GM19025 (cell line): ENCODE results near the gene SYTL2.
A peak's percentile ranks its signal among the peaks of the same experiment; 100 is the strongest.
"Not testable (repeated sequence)": the region's sequence is repeated elsewhere in the genome, so short reads cannot be mapped to it uniquely, and the experiment has no call there.

Source experiments
- ATAC-seq: cut with Tn5 transposase; IDR thresholded peaks from one replicate; pipeline ENCODE4 v1.9.1; 2021; ENCODE audit warnings: mild to moderate bottlenecking, low read depth, moderate library complexity; ENCODE audit not compliant: unreplicated experiment

SYTL2 gene

DNA sequence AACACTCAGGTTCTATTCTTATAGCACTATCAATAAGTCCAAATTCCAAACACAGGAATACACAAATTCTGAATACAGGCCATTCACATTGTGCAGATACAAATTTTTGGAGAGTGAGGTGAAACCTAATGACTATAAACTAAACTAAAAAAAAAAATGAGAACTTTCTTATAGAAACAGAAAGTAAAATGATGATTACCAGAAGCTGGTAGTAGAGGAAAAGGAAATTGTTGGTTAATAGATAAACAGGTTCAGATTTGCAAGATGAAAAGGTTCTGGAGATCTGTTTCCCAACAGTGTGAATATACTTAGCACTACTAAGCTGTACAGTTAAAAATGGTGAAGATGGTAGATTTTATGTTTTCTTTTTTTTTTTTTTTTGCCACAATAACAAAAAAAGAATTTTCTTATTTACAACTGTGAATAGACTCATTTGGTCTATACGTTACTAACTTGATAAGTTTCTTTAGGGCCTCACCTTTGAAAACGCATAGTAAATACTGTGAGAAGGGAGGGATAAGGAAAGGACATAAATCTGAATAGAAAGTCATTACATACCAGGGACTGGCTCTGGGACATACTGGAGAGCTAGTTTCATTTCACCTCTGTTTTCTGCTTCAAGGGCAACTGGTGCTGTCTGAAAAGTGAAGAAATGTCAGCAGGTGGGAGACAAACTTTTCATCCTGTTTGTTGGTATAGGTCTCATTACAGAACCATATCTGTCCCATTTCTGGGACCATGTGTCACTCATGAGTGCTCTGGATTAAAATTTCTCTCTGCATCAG lies 110.8 kb downstream of the SYTL2 start:
- peak; percentile 87 for ATAC-seq

DNA sequence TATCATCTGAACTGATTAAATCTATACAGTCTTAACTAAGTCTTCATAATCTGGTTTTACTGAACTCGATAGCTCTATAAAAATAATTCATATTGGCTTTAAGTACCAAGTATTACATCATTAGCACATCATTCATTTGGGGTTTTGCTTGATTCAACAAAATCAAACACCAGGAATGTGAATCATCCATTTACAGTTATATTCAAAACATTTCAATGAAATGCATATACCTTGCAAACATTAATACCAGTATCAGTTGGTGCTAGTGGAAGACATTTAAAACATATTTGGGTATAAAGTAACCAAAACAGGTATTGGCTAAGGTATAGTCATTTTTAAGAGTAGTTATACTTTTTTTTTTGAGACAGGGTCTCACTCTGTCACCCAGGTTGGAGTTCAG lies 112.7 kb downstream of the SYTL2 start:
- no peak for ATAC-seq

DNA sequence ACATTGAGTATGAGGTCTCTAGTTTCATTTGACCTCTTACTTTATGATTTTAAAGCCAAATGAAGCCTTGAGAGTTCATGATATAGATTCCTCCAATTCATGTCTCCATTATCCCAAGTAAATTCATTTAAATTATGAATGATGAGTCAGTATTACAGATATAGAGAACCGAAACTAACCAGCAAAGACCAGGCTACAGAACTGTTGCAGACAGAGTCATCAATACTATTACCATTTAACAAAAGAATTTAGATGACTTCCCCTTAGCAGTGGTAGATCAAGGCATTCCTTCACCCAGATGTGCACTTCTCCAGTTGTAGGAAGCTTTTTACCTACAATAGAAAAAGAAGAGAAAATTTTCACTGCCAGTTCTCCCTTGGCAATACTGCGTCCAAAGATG lies 113.2 kb downstream of the SYTL2 start:
- ATAC-seq, result no peak

DNA sequence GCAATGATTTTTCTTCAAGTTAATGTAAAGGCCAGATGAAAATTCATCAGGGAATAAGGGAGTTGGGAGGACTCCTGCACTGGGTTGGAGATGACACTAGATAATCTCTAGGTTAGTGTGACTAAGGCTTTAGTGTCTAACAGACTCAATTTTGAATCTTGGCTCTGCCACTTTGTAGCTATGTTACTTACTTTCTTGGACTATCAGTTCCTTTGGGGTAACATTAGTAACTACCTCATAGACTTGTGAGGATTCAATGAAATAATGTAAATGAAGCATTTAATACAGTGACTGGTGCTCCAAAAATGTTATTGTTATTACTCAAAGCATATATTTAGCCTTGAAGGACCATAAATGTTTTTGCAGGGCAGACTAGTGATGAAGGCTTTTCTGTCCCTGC lies 115.4 kb downstream of the SYTL2 start:
- no peak for ATAC-seq

DNA sequence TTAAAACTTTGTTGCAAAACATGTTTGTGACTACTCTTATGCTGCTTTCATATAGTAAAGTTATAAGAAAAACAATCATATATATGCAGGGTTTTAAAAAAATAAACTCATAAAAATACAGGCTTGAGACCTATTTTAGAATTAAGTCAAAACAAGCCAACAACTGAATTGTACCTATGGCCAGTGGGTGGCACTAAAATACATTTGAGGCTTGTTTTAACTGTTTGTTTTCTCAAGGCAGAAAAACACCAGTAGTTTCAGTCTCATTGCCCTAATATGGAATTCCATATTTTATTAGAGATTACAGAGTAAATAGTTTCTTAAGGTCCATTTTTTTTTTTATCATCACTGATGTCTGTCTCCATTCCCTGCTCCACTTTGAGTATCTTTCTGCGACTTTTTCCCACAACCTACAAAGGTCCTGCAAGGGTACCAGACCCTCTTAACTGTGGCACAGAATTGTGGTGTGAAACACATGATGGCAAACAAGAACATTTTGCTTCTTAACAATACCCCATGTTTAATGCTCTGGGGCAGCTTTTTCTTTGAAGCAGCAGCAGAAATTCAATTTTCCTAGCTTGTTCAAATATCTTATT lies 116.5 kb downstream of the SYTL2 start:
- no peak for ATAC-seq

DNA sequence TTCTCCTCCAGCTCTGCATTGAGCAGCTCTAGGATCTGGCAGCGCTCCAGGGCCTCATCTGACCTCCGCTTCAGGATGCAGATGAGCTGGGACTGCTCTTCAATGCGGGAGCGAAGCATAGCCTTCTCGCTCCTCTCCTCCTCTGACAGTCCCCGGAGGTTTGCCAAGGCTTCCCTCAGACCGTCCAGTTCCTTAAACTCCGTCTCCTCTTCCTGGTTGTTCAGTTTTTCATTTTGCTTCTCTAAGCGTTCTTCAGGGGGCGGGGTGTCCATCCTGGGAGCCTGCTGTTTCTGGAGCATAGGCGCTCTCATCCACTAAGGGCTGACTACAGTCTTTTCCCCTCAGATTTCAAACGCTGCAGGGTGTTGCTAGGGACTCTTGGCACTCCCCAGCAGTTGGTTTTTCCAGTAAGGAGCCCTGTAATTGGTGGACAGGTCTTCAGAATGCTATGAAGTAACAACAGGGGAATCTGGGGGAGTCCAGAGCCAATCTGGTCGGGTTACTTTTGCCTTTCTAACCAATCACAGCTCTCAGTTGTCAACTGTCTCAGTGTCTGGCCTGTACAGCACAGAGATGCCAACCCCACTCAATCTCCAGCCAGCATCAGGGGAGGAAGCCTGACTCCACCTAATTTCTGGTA lies 125.0 kb downstream of the SYTL2 start, which contains the start of gene CCDC89:
TSS of gene CCDC89 (minus strand) at position 376 of the 640 bp plus-strand sequence. CDS start at position 311, 65 bp downstream.
- no peak for ATAC-seq

DNA sequence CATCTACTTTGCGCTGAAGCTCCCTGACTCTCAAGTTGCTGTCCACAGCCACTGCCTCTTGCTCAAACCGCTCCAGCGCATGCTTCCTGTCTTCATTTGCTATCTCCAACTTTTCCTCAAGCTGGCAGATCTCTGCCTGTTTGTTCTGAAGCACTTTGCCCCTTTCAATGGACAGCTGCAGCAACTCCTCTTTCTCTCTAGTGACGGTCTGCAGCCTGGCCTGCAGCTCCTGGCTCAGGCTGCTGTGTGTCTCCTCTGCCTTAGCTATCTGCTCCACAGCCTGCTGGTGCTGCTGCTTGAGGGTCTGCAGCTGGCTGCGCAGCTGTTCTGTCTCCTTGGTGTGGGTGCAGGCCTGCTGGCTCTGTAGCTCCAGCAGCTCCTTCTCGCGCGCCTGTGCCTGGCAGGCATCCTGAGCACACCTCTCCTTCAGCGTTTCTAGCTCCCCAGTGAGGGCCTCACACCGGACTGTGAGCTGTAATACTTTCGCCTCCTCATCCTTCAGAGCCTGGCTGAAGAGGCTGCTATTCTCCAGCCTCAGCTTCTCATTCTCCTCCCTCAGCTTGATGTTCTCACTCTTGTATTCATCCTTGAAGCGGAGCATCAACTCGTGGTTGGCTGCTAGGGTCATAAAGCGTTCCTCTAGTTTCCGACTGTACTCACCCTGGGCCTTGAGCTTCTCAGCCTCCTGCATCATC lies 125.7 kb downstream of the SYTL2 start:
- ATAC-seq, result no peak

DNA sequence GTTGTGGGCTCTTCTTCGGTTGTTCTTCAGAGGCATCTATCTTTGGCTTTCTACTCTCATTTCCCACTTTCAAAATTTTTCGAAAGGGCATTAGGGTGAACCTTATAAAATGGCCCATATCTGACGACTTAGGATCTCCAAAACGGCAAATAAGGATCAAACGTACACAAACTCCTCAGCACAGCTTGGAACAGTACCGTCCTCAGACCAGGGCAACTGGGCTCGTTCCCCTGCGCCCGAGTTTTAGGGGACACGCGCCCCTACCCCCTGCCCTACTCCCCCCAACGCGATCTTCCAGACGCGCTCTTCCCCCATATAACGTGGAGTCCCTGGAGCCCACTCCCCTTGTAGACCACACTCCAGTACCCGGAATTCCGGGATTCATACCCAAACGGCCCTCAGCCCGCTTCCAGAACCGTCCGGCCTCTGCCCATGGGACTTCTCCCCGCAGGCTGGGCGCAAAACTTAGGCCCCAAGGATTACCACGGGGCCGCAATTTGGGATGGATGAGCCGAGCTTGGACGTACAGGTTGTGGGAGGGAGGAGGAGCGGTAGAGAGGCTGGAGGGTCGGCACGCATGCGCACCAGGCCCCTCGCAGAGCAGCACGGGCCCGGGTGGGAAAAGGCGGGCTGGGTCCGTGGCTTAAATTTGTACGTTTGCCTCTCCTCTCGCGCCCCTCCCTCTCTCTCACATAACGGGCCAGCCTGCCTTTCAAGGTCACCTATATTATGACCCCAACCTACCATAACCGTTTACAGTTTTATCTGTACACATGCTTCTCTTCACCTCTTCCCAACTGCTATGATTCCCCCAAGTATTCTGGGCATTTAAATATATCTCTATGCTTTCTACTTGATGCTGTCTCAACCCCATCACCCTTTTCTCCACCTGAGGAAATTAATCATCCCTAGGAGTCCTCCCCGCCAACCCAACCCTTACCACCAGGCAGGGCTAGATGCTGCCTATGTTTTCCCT lies 128.3 kb downstream of the SYTL2 start:
- peak; percentile 78 for ATAC-seq

DNA sequence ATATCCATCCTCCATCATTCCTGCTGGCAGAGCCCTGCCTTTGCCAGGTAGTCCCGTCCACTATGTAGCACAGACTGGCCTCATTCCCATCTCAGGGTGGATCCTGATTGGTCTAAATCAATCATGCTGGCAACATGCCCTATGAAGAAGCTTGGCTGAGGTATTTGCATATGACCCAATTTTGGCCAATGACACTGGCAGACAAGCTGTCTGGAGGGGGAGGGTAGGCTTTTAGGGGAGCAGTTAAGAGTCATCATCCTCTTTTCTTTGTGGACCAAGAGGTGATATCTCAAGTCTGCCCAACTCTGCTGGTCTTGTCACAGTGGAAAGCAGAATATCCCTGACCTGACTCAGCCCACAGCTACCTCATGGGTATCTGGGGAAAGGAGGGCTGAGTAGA lies 130.0 kb downstream of the SYTL2 start:
- ATAC-seq, result no peak

DNA sequence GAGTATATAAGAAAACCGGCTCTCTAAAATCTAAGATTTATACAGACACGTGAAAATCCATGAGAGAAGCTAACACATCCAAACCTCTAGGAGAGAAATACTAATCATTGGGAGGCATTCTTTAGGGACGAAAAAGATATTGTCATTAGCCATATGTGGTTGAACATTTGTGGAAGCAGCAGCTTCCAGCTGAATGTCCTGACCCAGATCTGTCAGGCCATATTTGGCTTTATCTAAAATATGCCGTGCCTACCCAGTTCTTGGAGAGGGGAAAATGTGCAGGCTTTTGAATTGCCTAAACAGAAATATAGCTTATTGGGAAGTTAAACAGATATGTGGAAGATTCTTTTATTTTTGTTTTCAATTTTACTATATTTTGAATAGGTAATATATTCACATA lies 131.4 kb downstream of the SYTL2 start:
- ATAC-seq, result no peak

DNA sequence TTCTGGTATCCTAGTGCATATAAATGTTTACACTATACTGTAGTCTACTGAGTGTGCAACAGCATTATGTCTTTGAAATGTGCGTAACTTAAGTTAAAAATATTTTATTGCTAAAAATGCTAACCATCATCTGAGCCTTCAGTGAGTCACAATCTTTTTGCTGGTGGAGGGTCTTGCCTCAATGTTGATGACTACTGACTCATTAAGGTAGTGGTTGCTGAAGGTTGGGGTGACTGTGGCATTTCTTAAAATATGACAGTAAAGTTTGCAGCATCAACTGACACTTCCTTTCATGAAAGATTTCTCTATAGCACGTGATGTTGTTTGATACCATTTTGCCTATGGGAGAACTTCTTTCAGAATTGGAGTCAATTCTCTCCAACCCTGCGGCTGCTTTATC lies 137.5 kb downstream of the SYTL2 start:
- no peak for ATAC-seq

DNA sequence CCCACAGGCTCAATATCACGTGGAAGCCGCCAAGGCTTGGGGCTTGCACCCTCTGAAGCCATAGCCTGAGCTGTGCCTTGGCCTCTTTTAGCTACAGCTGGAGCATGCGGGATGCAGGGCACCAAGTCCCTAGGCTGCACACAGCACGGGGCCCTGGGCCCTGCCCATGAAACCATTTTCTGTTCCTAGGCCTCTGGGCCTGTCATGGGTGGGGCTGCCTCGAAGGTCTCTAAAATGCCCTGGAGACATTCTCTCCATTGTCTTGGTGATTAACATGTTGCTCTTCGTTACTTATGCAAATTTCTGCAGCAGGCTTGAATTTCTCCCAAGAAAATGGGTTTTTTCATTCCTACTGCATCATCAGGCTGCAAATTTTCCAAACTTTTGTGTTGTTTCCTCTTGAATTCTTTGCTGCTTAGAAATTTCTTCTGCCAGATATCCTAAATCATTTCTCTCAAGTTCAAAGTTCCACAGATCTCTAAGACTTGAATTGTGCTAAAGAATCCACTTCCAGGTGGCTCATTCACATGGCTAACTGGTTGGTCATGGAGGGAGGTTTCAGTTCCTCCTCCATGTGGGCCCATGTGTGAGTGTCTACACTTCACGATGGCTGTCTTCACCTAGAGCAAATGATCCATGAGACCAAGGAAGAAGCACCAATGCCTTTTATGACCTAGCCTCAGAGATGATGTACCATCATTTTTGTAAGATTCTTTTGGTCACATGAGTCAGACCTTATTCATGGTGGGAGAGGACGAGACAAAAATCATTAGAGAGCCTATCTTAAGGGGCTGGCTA lies 138.6 kb downstream of the SYTL2 start:
- ATAC-seq, result no peak

DNA sequence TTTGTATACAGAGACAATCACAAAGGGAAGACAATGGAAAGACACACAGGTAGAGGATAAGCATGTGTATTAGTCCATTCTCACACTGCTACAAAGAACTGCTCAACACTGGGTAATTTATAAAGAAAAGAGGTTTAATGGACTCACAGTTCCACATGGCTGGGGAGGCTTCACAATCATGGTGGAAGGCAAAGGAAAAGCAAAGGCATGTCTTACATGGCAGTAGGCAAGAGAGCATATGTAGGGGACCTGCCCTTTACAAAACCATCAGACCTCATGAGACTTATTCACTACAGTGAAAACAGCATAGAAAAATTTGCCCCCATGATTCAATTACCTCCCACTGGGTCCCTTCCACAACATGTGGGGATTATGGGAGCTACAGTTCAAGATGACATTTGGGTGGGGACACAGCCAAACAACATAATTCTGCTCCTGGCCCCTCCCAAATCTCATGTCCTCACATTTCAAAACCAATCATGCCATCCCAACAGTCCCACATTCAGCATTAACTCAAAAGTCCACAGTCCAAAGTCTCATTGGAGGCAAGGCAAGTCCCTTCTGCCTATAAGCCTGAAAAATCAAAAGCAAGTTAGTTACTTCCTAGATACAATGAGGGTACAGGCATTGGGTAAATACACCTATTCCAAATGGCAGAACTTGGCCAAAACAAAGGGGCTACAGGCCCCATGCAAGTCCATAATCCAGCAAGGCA lies 139.8 kb downstream of the SYTL2 start:
- not testable (repeated sequence) for ATAC-seq

DNA sequence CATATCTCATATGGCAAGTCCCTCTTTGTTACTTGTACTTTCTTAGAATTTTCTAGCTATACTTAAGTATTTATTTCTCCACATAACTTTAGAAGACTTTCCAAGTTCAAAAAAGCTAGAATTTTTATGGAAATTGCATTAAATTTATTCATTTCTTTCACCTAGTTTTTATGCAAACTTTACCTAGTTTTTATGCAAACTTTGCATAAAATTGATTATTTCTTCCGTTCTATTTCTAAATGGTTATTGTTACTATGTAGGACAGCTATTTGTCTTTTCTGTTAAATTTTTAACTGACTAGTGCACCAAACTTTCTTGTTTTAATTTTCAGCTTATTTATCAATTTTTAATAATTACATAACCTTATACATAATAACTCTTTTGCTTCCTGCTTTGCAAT lies 142.8 kb downstream of the SYTL2 start:
- no peak for ATAC-seq

DNA sequence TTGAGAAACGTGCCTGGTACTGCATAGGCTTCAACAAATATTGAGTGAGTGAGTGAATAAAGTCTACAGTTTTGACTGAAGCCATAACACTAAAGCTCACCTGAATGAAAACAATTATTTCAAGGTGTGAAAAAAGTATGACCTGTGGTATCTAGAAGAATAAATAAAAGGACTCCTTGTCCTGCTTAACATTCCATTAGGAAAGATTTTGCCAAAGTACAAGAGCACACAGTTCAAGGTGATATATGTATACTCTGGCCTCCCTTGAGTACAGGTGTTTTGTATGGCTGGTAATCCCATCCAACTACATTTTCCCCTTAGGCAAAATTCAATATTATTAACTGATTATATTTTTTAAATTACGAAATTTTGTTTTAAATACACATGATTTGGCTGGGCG lies 144.3 kb downstream of the SYTL2 start:
- no peak for ATAC-seq

DNA sequence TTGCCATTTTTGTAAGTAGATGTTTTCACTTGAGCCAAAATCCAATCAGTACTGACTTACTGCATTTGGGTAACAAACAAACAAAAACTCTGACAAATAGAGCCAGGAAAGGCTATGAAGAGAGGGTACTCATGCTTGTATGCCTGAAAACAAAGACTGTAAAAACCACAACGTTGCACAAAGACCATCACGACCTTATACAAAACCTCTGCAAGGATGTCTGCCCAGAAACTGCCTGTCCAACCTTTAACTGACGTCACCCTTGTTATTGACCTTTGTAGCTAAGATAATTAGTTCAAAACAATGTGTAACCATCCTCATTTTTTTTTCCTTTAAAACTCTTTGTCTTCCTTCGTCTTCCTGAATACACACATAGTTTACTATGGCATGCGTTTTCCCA lies 145.2 kb downstream of the SYTL2 start:
- ATAC-seq, result no peak

DNA sequence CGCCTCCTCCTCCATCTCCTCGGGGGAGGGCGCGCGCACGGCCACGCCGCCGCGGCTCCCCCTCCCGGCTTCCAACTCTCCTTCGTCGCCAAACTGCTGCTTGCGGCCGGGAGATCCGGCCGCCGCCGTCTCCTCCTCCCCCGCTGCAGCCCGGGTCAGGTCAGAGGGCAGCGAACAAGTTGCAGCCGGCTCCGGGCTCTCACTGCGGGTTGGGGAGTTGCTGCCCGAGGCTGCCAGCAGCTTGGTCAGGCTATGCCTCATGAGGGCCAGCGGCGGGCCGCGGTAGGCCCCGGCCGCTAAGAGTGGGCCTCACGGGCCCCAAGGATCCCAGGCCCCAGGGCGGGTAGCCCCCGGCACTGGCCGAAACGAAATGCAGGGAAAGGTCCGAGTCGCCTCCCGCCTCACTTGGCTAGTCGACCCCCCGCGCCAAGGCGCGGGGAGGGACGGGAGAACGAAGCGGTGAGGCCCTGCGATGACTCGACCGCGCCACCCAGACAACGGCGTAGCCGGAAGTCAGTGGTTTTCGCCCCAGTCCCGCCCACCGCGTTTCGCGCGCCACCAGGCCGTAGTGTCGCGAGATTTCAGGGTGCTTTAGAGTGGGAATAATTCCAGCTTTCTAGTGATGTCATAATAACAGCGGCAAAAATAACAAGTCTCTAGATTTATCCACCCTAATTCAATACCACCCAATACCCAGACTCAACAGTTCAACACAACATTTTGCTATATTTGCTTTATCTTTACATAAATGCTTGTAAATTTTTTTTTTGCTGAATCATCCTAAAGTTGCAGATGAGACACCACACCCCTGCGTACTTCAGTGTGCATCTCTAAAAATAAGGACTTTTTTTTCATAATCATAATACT lies 146.1 kb downstream of the SYTL2 start, which contains the start of gene CREBZF:
TSS of gene CREBZF (minus strand) at position 515 of the 867 bp plus-strand sequence. CDS start at position 261, 254 bp downstream.
- peak; percentile 89 for ATAC-seq
